Natural killer cell (primary cell): Measurements from ENCODE around the gene LHFPL3. TPM values are rescaled to one million over a fixed set of nuclear protein-coding genes. Genes with fewer than 3 reads are reported as not detected.

ENCODE experiments used
- ATAC-seq, 3 donors: fragments of 150-1000 bp in 2 of 3; fragments of 200-7000 bp in 1 of 3; cut with Tn5 transposase; 1 replicate in 1 of 3; 2 replicates in 2 of 3; pipeline ENCODE4 v1.10.0; 2021; ENCODE audit warnings: mild to moderate bottlenecking in 2 of 3, moderate library complexity in 2 of 3
- DNase-seq, 2 donors: peaks; one replicate each; pipeline versions ENCODE4 v3.0.0 to v3.0.0-alpha.2; 2013 to 2021; ENCODE audit warnings: mixed read lengths in 1 of 2
- H3K27ac ChIP-seq: one replicate; pipeline ENCODE4 v1.5.1; 2013; ENCODE audit warnings: mild to moderate bottlenecking, low read length
- H3K27me3 ChIP-seq: one replicate; pipeline ENCODE4 v1.6.1; 2013; ENCODE audit warnings: low read length; ENCODE audit not compliant: control insufficient read depth, insufficient read depth
- H3K36me3 ChIP-seq: one replicate; pipeline ENCODE4 v1.6.1; 2013; ENCODE audit warnings: low read length; ENCODE audit not compliant: control insufficient read depth, insufficient read depth
- H3K4me1 ChIP-seq: one replicate; pipeline ENCODE4 v1.6.1; 2013; ENCODE audit warnings: low read length; ENCODE audit not compliant: control insufficient read depth, insufficient read depth
- H3K4me3 ChIP-seq: one replicate; pipeline ENCODE4 v1.5.1; 2013; ENCODE audit warnings: low read length
- H3K9me3 ChIP-seq: one replicate; pipeline ENCODE4 v1.6.1; 2013; ENCODE audit warnings: low read length; ENCODE audit not compliant: control insufficient read depth, insufficient read depth
- H3K27ac Mint-ChIP-seq, 2 donors: one replicate each; pipeline ENCODE4 v1.8.0; 2022; ENCODE audit warnings: mild to moderate bottlenecking in 2 of 2, mixed read lengths in 2 of 2, moderate library complexity in 1 of 2
- H3K27me3 Mint-ChIP-seq, 2 donors: one replicate each; pipeline ENCODE4 v1.8.0; 2022; ENCODE audit warnings: low read depth in 2 of 2, mixed read lengths in 2 of 2
- H3K36me3 Mint-ChIP-seq: one replicate; pipeline ENCODE4 v1.8.0; 2022; ENCODE audit warnings: mixed read lengths
- H3K4me1 Mint-ChIP-seq, 2 donors: one replicate each; pipeline ENCODE4 v1.8.0; 2022; ENCODE audit warnings: mixed read lengths in 2 of 2
- H3K4me3 Mint-ChIP-seq: one replicate; pipeline ENCODE4 v1.8.0; 2022; ENCODE audit warnings: mild to moderate bottlenecking, moderate library complexity, mixed read lengths
- H3K9me3 Mint-ChIP-seq, 2 donors: one replicate each; pipeline ENCODE4 v1.8.0; 2022; ENCODE audit warnings: mixed read lengths in 2 of 2
- WGBS: methylation state at CpG from one replicate; pipeline ENCODE4 v1.1.7; 2013; ENCODE audit warnings: missing lambda C conversion rate; ENCODE audit not compliant: insufficient coverage; 5-methylcytosine and 5-hydroxymethylcytosine counted together
- intact Hi-C: fragments of 100-400 bp; cut with micrococcal nuclease; formaldehyde crosslinking; loops from one replicate; pipeline ENCODE4 v1.14.2; 2022
- total RNA-seq, 4 donors: library from RNA; stranded (reverse); fragments of 120-200 nt in 1 of 4; gene quantifications; one replicate each; pipeline versions ENCODE4 v1.2.3 to v1.2.4, GENCODE V29; 2013 to 2022
- TF ChIP-seq, protein P1 (sequence below): fragments of 200-600 bp; IDR thresholded peaks from one replicate; pipeline ENCODE4 v1.8.0; 2022; ENCODE audit warnings: antibody characterized with exemption

Gene LHFPL3
- total RNA-seq, 3 donors from 2014 or later (not counting 1 experiment from before 2014, with no cell fraction given) = not detected

DNA sequence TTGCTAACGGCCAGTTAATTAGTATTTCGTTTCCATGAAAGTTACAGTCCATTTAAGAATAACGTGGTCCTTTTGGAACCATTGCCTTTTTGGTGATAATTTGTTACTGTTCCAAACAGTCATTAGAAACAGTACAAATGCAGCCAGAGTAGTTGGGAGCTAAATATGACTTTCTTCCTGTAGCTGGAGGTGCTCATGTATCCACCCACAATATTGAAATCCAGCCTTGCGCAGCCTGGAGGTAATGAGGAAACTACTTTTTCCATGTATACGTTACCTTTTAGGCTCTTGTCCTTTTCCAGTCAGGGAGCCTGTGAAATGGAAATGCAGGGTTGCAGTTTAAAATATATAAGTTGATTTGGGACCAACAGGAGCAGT is 43.6 kb downstream of the LHFPL3 start:
- H3K9me3 ChIP-seq = no peaks in the 10 kb centered on the region
- Mint-ChIP-seq H3K4me3 (no peak overlapping the region), H3K4me1 (no peaks in the 10 kb centered on the region), H3K27me3 (no peaks in the 10 kb centered on the region), H3K9me3 (no peaks in the 10 kb centered on the region), H3K27ac (no peak overlapping the region), H3K36me3 (no peaks in the 10 kb centered on the region)
- 88% methylated on average over 4 of the region's 5 CpGs for WGBS
- H3K4me3 ChIP-seq = no peak overlapping the region
- no peaks in the 10 kb centered on the region for H3K36me3 ChIP-seq
- ATAC-seq = no peak
- TF ChIP-seq, protein P1, sequence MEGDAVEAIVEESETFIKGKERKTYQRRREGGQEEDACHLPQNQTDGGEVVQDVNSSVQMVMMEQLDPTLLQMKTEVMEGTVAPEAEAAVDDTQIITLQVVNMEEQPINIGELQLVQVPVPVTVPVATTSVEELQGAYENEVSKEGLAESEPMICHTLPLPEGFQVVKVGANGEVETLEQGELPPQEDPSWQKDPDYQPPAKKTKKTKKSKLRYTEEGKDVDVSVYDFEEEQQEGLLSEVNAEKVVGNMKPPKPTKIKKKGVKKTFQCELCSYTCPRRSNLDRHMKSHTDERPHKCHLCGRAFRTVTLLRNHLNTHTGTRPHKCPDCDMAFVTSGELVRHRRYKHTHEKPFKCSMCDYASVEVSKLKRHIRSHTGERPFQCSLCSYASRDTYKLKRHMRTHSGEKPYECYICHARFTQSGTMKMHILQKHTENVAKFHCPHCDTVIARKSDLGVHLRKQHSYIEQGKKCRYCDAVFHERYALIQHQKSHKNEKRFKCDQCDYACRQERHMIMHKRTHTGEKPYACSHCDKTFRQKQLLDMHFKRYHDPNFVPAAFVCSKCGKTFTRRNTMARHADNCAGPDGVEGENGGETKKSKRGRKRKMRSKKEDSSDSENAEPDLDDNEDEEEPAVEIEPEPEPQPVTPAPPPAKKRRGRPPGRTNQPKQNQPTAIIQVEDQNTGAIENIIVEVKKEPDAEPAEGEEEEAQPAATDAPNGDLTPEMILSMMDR = no peak
- H3K27ac ChIP-seq = no peak overlapping the region
- no peaks in the 10 kb centered on the region for H3K27me3 ChIP-seq
- DNase-seq = no peak
- no peaks in the 10 kb centered on the region for H3K4me1 ChIP-seq
- intact Hi-C loops = no loop called here

DNA sequence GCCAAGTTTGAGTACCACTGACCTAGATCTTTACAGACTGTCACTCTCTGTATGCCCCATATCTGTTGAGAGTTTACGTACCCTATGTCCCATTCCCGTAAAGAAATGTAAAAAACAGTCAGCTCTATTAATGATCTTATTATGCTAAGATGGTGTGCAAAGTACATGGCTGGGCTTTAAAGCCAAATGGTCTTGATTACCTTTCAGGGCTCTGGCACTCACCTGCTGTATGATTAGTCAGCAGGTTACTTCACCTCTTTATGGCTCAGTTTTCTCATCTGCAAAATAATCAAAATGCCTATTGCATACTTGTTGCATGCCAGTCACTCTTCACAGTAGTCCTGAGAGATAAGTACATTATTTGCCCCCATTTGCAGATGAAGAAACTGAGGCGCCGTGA is 54.2 kb downstream of the LHFPL3 start:
- H3K27ac ChIP-seq = no peak overlapping the region
- H3K4me1 Mint-ChIP-seq = no peaks in the 10 kb centered on the region
- no peak overlapping the region for H3K4me3 Mint-ChIP-seq
- H3K27me3 ChIP-seq = no peaks in the 10 kb centered on the region
- DNase-seq = no peak
- TF ChIP-seq, protein P1 = no peak
- ATAC-seq = no peak
- H3K27me3 Mint-ChIP-seq = no peaks in the 10 kb centered on the region
- H3K27ac Mint-ChIP-seq = no peak overlapping the region
- no peaks in the 10 kb centered on the region for H3K4me1 ChIP-seq
- H3K9me3 Mint-ChIP-seq = peaks cover 0 to 6% of the 10 kb centered on the region in 2 donors
- intact Hi-C loops = no loop called here
- H3K9me3 ChIP-seq = no peaks in the 10 kb centered on the region
- no peaks in the 10 kb centered on the region for H3K36me3 Mint-ChIP-seq
- no peaks in the 10 kb centered on the region for H3K36me3 ChIP-seq
- H3K4me3 ChIP-seq = no peak overlapping the region
- WGBS = 97% methylated on average over 4 of the region's 4 CpGs

DNA sequence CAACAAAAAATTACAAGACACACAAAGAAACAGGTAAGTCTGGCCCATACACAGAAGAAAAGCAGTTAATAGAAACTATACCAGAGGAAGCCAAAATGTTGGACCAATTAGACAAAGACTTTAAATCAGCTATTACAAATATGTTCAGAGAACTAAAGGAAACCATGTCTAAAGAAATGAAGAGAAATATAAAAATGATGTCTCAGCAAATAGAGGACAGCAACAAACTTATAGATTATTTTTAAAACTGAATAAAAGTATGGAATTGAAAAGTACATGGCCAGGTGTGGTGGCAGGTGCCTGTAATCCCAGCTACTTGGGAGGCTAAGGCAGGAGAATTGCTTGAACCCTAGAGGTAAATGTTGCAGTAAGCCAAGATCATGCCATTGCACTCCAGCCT is 58.5 kb downstream of the LHFPL3 start:
- TF ChIP-seq, protein P1 = no peak
- intact Hi-C loops = no loop called here
- no peak for ATAC-seq
- H3K4me3 Mint-ChIP-seq = no peak overlapping the region
- no peak overlapping the region for H3K27ac ChIP-seq
- H3K4me1 Mint-ChIP-seq = no peaks in the 10 kb centered on the region
- no peaks in the 10 kb centered on the region for H3K27me3 ChIP-seq
- H3K4me3 ChIP-seq = no peak overlapping the region
- H3K9me3 ChIP-seq = no peaks in the 10 kb centered on the region
- no peaks in the 10 kb centered on the region for H3K36me3 Mint-ChIP-seq
- no peak for DNase-seq
- H3K4me1 ChIP-seq = no peaks in the 10 kb centered on the region
- no peaks in the 10 kb centered on the region for H3K36me3 ChIP-seq
- H3K9me3 Mint-ChIP-seq = peaks cover 2 to 7% of the 10 kb centered on the region in 2 donors
- no peaks in the 10 kb centered on the region for H3K27me3 Mint-ChIP-seq
- H3K27ac Mint-ChIP-seq = no peak overlapping the region

DNA sequence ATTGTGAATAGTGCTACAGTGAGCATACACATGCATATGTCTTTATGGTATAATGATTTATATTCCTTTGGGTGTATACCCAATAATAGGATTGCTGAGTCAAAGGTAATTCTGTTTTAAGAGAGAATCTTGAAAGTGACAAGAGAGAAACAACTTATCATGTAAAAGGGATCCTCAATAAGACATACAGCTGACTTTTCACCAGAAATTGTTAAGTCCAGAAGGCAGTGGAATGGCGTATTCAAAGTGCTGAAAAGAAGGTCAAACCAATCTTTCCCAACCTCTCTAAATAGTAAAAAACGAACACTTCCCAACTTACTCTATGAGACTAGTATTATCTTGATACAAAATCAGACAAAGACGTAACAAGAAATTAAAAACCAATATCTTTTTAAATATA is 59.8 kb downstream of the LHFPL3 start:
- no peak overlapping the region for H3K27ac ChIP-seq
- no peaks in the 10 kb centered on the region for H3K36me3 ChIP-seq
- no peaks in the 10 kb centered on the region for H3K4me1 ChIP-seq
- TF ChIP-seq, protein P1 = no peak
- H3K27ac Mint-ChIP-seq = no peak overlapping the region
- no peak for DNase-seq
- no peak overlapping the region for H3K4me3 Mint-ChIP-seq
- no peaks in the 10 kb centered on the region for H3K27me3 Mint-ChIP-seq
- no peaks in the 10 kb centered on the region for H3K4me1 Mint-ChIP-seq
- intact Hi-C loops = no loop called here
- H3K27me3 ChIP-seq = no peaks in the 10 kb centered on the region
- ATAC-seq = no peak
- 91% methylated on average over 3 of the region's 3 CpGs for WGBS
- no peaks in the 10 kb centered on the region for H3K36me3 Mint-ChIP-seq
- H3K9me3 Mint-ChIP-seq = peaks cover 2 to 5% of the 10 kb centered on the region in 2 donors
- H3K9me3 ChIP-seq = no peaks in the 10 kb centered on the region
- H3K4me3 ChIP-seq = no peak overlapping the region
